SH-SY5Y (cell line): Measurements from ENCODE around the gene TSGA10IP.

Experiments used
- GATA2 ChIP-seq: IDR thresholded peaks from 2 replicates; pipeline ENCODE4 v1.6.1; 2011; ENCODE audit warnings: mild to moderate bottlenecking, low read depth, low read length
- GATA3 ChIP-seq: IDR thresholded peaks from 2 replicates; pipeline ENCODE4 v1.6.1; 2011; ENCODE audit warnings: low read depth, mild to moderate bottlenecking, low read length, moderate library complexity

DNA sequence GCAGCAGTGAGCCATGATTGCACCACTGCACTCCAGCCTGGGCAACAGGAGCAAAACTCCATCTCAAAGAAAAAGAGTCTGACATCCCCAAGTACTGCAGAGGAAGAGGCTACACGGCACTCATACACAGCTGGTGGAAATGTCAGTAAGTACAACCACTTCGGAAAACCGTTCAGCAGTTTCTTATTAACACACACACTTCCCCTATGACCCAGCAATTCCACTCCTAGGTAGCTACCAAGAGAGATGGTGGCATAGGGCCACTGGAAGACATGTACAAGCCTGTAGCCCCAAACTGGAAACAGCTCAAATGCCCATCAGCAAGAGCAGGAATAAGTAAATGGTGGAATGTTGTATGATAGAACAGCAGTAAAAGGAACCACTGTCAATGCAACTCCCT lies 22.7 kb upstream of the TSGA10IP start:
- TF ChIP-seq GATA2 (no peak), GATA3 (no peak)
